ENCODE results near the gene GOLGA6D.
"Not testable (repeated sequence)": the region's sequence is repeated elsewhere in the genome, so short reads cannot be mapped to it uniquely, and the experiment has no call there.

The GOLGA6D gene

DNA sequence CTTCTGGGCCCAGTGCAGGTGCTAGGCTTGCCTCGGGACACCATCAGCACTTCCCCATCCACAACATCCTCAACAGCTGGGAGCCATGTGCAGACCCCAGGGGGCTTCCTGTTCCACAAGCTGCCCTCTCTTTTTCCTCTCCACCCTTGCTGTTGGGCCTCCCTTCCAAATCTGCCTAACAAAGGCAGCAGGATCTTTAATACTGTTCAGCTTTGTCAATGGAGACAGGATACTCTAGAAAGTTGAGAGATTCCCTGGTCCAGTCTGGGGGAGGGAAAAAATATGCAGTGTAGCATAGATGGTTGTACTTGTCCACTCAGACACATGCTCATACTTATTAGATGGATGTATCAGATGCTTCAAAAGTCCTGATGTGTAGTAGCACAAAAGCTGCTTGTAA is 4.1 kb upstream of the GOLGA6D start:
- DNase-seq (ENCODE audit: low read depth in 2 of 2): not testable (repeated sequence)

DNA sequence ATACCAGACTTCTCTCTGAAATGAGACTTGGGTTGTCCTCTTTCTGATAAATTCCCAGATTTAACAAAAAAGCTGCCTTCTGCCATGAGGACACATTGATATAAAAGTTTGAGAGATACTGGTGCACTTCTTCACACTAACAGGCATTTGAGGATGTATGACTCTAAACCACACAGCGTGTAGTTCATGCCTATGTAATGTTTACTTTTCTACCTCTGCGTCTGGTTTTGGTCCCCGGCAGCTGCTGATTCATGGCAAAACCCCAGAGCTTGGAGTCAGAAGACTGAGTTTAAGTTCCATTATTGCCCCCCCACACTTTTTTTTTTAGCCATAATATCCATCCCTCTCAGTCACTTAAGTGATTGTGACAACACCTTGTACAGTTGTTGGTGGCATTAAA is 1.5 kb downstream of the GOLGA6D start:
- not testable (repeated sequence) for DNase-seq (ENCODE audit: low read depth in 2 of 2)

- not testable (repeated sequence) for DNase-seq (ENCODE audit: low read depth in 2 of 2)
Measured at GRCh38 chr15:75293660-75294059, 11.0 kb downstream of the GOLGA6D start.

DNA sequence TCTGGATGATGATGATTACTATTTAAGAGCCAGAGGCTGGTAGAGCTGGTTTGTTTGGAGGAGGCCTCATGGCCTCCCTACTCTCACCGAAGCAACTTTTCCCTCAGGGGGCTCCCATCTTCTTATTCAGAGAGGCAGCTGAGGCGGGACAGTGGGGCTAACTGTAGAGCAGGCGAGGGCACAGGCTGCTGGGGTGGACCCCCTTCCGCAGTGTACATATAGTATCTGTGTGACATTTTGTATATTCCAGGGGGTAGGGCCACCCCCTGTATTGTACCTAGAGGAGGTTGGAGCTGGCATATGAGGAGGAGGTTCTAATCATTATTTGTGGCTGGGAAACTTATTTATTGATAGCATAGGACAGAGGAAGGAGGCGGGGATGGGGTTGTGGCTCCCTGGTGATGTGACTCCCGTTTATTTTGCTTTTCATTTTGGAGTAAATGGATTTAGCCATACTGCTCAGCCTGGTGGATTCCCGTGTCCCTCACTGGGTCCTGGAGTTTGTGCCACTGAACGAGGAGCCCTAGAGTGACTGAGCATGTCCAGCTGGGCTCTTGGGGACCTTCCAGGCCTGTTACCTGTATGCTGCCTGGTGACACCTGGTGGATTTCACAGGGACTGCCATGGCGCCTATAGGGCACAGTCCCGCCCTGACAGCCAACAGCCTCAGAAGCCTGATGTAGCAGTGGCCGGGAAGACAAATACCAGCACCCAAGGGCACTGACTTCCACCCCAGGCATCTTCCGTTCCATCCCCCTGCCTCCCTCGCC is 16.1 kb downstream of the GOLGA6D start:
- DNase-seq (ENCODE audit: low read depth in 2 of 2): not testable (repeated sequence)

DNA sequence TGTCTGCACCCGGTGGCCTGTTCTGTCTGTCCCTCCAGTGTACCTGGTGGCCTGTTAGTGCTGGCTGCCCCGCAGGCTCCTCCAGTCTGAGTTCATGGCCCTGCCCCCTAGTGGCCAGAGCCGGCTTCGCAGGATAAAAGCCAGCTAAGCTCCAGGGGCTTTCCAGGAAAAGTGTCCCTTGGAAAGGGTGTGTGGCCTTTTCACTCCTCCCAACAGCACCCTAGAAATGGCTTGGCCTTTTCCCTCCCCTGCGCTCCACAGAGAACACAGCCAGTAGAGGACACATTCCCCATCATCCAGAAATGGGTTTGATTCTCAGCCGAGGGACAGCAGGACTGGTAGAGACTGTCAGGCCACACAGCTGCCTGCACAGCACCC is 16.7 kb downstream of the GOLGA6D start:
- not testable (repeated sequence) for DNase-seq (ENCODE audit: low read depth in 2 of 2)

- DNase-seq (ENCODE audit: low read depth in 2 of 2): not testable (repeated sequence)
Measured at GRCh38 chr15:75300026-75300425, 17.4 kb downstream of the GOLGA6D start.

DNA sequence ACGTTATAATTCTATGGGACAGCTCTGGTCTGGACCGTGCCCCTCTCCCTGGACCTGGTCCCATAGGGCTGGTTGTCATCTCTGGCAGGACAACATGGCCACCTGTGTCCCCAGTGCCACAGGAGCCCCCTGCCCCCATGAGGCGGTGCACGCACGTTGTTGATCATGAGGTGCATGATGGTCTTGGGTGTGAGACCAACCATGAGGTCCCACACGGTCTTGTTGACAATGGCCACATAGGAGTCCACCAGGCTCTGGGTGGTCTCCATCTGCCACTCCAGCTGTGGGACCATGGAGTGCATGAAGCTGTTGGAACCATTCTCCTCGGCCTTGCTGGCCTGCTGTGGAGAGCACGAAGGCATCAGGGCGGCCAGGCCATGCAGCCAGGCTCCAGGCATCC is 19.7 kb downstream of the GOLGA6D start:
- DNase-seq (ENCODE audit: low read depth in 2 of 2): no peak

DNA sequence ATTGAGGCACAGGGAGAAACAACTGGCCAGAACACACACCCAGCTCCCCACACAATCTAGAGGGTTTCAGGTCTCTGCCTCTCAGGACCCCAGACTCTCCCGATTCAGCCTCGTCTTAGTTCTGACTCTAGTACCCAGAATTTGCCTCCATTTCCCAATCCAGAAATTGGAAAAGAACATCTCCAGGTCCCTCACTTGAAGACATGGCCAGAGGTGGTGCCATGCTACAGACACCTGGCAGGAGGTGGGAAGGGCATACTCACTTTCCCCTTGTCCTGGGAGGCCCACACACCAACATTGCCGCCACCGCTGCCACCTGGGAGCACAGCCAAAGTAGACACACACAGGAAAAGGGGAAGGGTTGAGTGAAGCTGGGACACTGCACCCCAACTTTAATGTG is 20.1 kb downstream of the GOLGA6D start:
- not testable (repeated sequence) for DNase-seq (ENCODE audit: low read depth in 2 of 2)

DNA sequence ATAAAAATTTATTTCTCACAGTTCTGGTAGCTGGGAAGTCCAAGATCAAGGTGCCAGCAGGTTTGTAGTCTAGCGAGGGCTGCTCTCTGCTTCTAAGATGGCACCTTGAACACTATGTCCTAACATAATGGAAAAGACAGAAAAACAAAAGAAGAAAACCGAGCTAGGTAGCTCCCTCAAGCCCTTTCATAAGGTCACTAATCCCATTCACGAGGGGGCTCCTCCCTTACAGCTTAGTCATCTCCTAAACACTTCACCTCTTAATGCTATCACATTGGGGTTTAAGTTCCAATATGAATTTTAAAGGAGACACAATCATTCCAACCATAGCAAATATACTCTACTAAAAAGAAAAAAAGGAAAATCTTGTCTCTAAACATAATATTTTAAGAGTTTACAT is 23.6 kb downstream of the GOLGA6D start:
- no peak for DNase-seq (ENCODE audit: low read depth in 2 of 2)

GRCh38 chr15:75307778-75308390 is 25.2 kb downstream of the GOLGA6D start:
- DNase-seq (ENCODE audit: low read depth in 2 of 2): no peak

DNA sequence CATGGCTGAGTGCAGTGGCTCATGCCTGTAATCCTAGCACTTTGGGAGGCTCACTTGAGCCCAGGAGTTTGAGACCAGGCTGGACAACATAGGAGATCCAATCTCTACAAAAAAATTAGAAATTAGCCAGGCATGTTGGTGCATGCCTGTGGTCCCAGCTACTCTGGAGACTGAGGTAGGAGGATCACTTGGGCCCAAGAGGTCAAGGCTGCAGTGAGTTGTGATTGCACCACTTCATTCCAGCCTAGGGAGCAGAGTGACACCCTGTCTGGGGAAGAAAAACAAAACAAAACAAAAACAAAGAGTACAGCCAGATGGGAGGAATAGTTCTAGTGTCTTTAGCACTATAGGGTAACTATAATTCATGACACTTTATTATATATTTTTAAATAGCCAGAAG is 27.1 kb downstream of the GOLGA6D start:
- DNase-seq (ENCODE audit: low read depth in 2 of 2): no peak

- DNase-seq (ENCODE audit: low read depth in 2 of 2): not testable (repeated sequence)
Measured at GRCh38 chr15:75312548-75312947, 29.9 kb downstream of the GOLGA6D start.

DNA sequence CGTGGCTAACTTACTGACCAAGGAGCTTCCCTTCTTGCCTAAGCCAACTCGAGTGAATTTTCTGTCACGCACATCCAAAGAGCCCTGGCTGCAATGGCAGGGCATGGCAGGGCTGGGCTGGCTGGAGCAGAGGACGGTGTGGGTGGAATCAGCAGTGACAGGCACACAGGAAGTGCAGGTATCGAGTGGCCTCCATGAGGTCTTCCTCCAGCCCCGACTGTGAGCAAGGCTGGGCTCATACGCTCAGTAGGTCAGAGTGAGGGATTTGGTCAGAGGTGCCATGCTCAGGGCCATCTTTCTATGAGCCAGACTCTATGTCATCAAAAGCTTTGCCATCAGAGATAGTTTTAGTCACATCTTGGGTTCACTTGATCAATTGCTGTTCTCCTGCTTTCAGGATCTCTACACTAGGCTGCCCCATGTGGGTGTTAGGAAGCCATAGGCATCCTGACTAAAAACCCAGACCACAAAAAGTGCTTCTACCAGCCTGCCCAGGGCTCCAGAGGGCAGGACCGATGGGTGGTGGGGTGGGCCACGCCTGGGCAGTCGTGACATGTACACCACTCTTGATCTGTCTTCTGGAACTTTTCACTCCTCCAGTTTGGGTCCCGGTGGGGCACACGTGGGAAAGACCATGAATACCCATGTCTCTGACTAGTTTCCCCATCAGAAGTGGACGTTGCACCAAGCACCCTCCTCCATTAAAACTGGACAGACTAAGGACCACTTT is 30.6 kb downstream of the GOLGA6D start:
- DNase-seq (ENCODE audit: low read depth in 2 of 2): no peak

DNA sequence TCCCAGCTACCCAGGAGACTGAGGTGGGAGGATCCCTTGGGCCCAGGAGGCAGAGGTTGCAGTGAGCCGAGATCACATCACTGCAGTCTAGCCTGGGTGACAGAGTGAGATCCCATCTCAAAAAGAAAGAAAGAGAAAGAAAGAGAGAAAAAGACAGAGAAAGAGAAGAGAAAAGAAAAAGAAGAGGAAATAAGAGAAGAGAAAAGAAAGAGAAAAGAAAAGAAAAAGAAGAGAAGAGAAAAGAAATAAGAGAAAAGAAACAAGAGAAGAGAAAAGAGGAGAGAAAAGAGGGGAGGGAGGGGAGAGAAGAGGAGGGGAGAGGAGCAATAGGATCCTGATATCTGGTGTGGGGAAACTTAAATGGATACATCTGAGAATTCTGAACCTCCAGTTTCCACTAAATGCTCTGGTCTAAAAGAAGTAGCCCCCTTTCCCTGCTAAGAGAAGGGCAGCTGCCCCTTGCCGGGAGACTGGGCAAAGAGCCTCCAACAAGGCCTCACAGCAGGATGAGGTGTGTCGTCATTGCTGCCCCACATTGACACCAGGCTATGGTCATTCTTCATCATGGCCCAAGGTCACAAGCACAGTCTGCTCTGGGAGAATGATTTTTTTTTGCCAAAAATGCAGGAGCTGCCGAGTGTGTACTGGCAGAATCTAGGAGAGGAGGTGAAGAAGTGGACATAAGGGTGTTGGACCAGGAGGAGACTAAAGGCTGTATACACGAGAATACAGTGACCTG is 32.1 kb downstream of the GOLGA6D start:
- no peak for DNase-seq (ENCODE audit: low read depth in 2 of 2)

GRCh38 chr15:75319231-75319897 is 36.7 kb downstream of the GOLGA6D start:
- DNase-seq (ENCODE audit: low read depth in 2 of 2): not testable (repeated sequence)

DNA sequence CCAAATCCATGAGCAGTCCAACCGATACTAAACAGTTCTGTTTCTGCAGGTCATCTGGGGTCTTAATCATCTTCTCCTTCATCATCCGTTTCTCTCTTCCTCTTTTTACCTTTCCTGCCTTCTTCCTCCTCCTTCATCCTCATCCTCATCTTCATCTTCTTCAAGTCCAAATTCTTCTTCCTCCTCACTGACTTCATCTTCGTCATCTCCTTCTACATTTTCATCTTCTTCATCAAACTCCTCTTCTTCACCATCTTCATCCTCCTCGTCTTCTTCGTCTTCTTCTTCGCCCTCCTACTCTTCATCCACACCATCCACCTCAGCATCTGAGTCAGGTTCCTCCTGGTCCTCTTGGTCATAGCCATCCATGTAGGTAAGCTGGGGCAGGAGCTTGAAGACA is 39.1 kb downstream of the GOLGA6D start:
- no peak for DNase-seq (ENCODE audit: low read depth in 2 of 2)

DNA sequence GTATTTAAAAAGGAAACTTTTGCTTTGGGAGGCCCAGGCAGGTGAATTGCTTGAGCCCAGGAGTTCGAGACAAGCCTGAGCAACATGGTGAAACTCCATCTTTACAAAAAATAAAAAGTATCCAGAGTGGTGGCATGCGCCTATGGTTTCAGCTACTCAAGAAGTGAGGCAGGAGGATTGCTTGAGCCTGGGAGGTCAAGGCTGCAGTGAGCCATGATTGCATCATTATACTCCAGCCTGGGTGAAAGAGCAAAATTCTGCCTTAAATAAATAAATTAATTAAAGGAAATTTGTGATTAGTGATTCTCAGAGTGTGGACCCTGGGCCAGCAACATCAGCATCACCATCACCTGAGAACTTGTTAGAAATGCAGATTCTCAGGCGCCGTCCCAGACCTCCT is 43.3 kb downstream of the GOLGA6D start:
- DNase-seq (ENCODE audit: low read depth in 2 of 2): no peak

- DNase-seq (ENCODE audit: low read depth in 2 of 2): no peak
Measured at GRCh38 chr15:75327005-75327404, 44.4 kb downstream of the GOLGA6D start.

DNA sequence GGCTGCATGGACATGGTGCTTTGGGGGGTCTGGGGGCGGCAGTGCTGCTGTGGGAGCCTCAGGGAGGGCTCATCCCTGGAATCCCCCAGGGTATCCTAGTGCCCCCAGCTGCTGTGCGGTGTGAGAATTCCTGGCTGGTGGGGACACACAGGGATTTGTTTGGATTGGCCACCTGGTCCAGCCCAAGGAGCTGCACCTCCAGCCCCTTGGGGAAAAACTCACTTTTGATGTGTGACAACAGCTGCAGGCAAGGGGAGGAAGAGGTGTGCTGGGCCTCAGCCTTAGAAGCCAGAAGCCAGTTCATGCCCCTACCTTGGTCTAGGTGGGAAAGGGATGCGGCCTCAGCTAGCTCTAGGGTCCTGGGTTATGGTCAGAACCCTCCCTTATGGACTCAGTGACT is 44.9 kb downstream of the GOLGA6D start:
- DNase-seq (ENCODE audit: low read depth in 2 of 2): no peak

- DNase-seq (ENCODE audit: low read depth in 2 of 2): no peak
Measured at GRCh38 chr15:75328493-75329314, 46.1 kb downstream of the GOLGA6D start.

- no peak for DNase-seq (ENCODE audit: low read depth in 2 of 2)
Measured at GRCh38 chr15:75329571-75329970, 46.9 kb downstream of the GOLGA6D start.

Data from fibroblast of skin of left biceps (primary cell).